Testis (tissue), 2 donors: Measurements from ENCODE around the gene RAB36.

Source experiments
- POLR2A ChIP-seq: fragments of 450-650 bp; IDR thresholded peaks from one replicate; pipeline ENCODE4 v1.6.1; 2017; ENCODE audit warnings: antibody characterized with exemption, mild to moderate bottlenecking, moderate library complexity
- TF ChIP-seq, protein P1 (sequence below), 3 experiments: fragments of 450-650 bp in 2 of 3; fragments of 200-600 bp in 1 of 3; sonication (generic) in 1 of 3; IDR thresholded peaks; one replicate each; pipeline ENCODE4 v1.5.1; 2016 to 2019; ENCODE audit warnings: antibody characterized with exemption in 3 of 3, mild to moderate bottlenecking in 2 of 3, moderate library complexity in 1 of 3

DNA sequence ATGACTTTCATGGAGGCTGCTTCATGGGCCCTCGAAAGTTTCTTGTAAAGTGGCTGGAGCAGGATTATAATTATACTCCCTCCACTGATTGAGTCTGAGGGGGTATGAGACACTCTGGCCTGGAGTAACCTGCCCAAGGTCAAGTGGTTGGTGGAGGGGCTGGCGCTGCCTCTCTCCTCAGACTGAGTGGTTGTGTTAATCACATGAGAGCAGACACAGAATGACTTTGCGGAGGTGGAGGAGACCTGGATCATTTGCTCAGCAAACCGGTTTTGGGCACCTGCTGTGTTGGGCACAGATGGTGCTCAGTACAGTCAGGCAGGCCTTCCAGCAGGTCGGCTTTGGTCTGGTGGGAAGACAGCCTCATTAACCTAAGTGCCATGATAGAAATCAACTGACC, 46.9 kb downstream of the RAB36 start:
- TF ChIP-seq, protein P1, sequence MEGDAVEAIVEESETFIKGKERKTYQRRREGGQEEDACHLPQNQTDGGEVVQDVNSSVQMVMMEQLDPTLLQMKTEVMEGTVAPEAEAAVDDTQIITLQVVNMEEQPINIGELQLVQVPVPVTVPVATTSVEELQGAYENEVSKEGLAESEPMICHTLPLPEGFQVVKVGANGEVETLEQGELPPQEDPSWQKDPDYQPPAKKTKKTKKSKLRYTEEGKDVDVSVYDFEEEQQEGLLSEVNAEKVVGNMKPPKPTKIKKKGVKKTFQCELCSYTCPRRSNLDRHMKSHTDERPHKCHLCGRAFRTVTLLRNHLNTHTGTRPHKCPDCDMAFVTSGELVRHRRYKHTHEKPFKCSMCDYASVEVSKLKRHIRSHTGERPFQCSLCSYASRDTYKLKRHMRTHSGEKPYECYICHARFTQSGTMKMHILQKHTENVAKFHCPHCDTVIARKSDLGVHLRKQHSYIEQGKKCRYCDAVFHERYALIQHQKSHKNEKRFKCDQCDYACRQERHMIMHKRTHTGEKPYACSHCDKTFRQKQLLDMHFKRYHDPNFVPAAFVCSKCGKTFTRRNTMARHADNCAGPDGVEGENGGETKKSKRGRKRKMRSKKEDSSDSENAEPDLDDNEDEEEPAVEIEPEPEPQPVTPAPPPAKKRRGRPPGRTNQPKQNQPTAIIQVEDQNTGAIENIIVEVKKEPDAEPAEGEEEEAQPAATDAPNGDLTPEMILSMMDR (IDR thresholded peaks at IDR 0.05), result no peak
- TF ChIP-seq POLR2A, result no peak
